GM23338 (cell line): ENCODE measurements around the gene TBX10. TPM values are rescaled to one million over a fixed set of nuclear protein-coding genes. Genes with fewer than 3 reads are reported as not detected.

ENCODE experiments used
- ATAC-seq: fragments of 200-7000 bp; cut with Tn5 transposase; 3 replicates; pipeline ENCODE4 v1.9.1; 2020
- DNase-seq: peaks from one replicate; pipeline ENCODE4 v3.0.0-alpha.2; 2015; ENCODE audit warnings: low spot score
- H2AFZ ChIP-seq: fragments of 200-600 bp; sonication (generic); 2 replicates; pipeline ENCODE4 v1.8.0; 2016; ENCODE audit warnings: antibody characterized with exemption, mild to moderate bottlenecking, moderate library complexity
- H3F3A ChIP-seq: fragments of 200-600 bp; sonication (generic); replicated peaks from 2 replicates; pipeline ENCODE4 v1.8.0; 2017; ENCODE audit warnings: antibody characterized with exemption, mixed run types, low read depth
- H3K27ac ChIP-seq: fragments of 200-600 bp; sonication (generic); 2 replicates; pipeline ENCODE4 v1.6.1; 2016; ENCODE audit warnings: low read depth
- H3K27me3 ChIP-seq: fragments of 200-600 bp; sonication (generic); 2 replicates; pipeline ENCODE4 v1.8.0; 2016; ENCODE audit warnings: mild to moderate bottlenecking, mixed run types, moderate library complexity; ENCODE audit not compliant: insufficient read depth
- H3K36me3 ChIP-seq: fragments of 200-600 bp; sonication (generic); 2 replicates; pipeline ENCODE4 v1.8.0; 2016; ENCODE audit warnings: mild to moderate bottlenecking; ENCODE audit not compliant: insufficient read depth
- H3K4me1 ChIP-seq: fragments of 200-600 bp; sonication (generic); 2 replicates; pipeline ENCODE4 v1.8.0; 2016; ENCODE audit warnings: mild to moderate bottlenecking, moderate library complexity; ENCODE audit not compliant: insufficient read depth
- H3K4me2 ChIP-seq: fragments of 200-600 bp; sonication (generic); 2 replicates; pipeline ENCODE4 v1.7.1; 2017; ENCODE audit warnings: mixed run types
- H3K4me3 ChIP-seq: fragments of 200-600 bp; sonication (generic); 2 replicates; pipeline ENCODE4 v1.6.1; 2016; ENCODE audit warnings: mixed run types
- H3K79me2 ChIP-seq: fragments of 200-600 bp; sonication (generic); replicated peaks from 2 replicates; pipeline ENCODE4 v1.8.0; 2017; ENCODE audit warnings: mild to moderate bottlenecking; ENCODE audit not compliant: insufficient read depth
- H3K9me2 ChIP-seq: fragments of 200-600 bp; sonication (generic); 2 replicates; pipeline ENCODE4 v1.8.0; 2017; ENCODE audit not compliant: insufficient read depth
- H4K20me1 ChIP-seq: fragments of 200-600 bp; sonication (generic); replicated peaks from 2 replicates; pipeline ENCODE4 v1.8.0; 2017; ENCODE audit warnings: mild to moderate bottlenecking; ENCODE audit not compliant: insufficient read depth
- H3K27ac Mint-ChIP-seq: 2 replicates; pipeline ENCODE4 v1.8.0; 2020; ENCODE audit warnings: inconsistent platforms, mild to moderate bottlenecking, moderate library complexity, mixed read lengths
- H3K27me3 Mint-ChIP-seq: 3 replicates; pipeline ENCODE4 v1.8.0; 2022; ENCODE audit warnings: low read depth, mild to moderate bottlenecking, moderate library complexity, mixed read lengths, inconsistent platforms; ENCODE audit not compliant: insufficient read depth, poor library complexity
- H3K36me3 Mint-ChIP-seq: 3 replicates; pipeline ENCODE4 v1.8.0; 2021; ENCODE audit warnings: low read depth, mild to moderate bottlenecking, inconsistent platforms, moderate library complexity, mixed read lengths
- H3K4me1 Mint-ChIP-seq: 3 replicates; pipeline ENCODE4 v1.8.0; 2020; ENCODE audit warnings: mild to moderate bottlenecking, inconsistent platforms, mixed read lengths
- H3K4me3 Mint-ChIP-seq: 3 replicates; pipeline ENCODE4 v1.8.0; 2021; ENCODE audit warnings: moderate library complexity, mild to moderate bottlenecking, inconsistent platforms, mixed read lengths
- H3K9me3 Mint-ChIP-seq: 3 replicates; pipeline ENCODE4 v1.8.0; 2020; ENCODE audit warnings: moderate library complexity, mild to moderate bottlenecking, inconsistent platforms, mixed read lengths
- CREB1 ChIP-seq: fragments of 250-450 bp; sonication (Bioruptor Pico); IDR thresholded peaks from 2 replicates; pipeline ENCODE4 v1.5.0; 2020; ENCODE audit warnings: low read depth, mild to moderate bottlenecking, moderate library complexity
- EZH2 ChIP-seq: fragments of 200-600 bp; sonication (generic); IDR thresholded peaks from one replicate; pipeline ENCODE4 v1.8.0; 2017; ENCODE audit warnings: antibody characterized with exemption, mild to moderate bottlenecking, low read depth; ENCODE audit not compliant: unreplicated experiment
- EZH2phosphoT487 ChIP-seq: fragments of 200-600 bp; sonication (generic); IDR thresholded peaks from one replicate; pipeline ENCODE4 v1.8.1; 2018; ENCODE audit warnings: antibody characterized with exemption; ENCODE audit not compliant: unreplicated experiment
- JUNB ChIP-seq: IDR thresholded peaks from one replicate; pipeline ENCODE4 v1.6.1; 2016; ENCODE audit warnings: antibody characterized with exemption; ENCODE audit not compliant: unreplicated experiment
- NANOG ChIP-seq: IDR thresholded peaks from 2 replicates; pipeline ENCODE4 v1.6.1; 2016; ENCODE audit warnings: antibody characterized with exemption, borderline replicate concordance
- POLR2AphosphoS5 ChIP-seq: IDR thresholded peaks from 2 replicates; pipeline ENCODE4 v1.6.1; 2016; ENCODE audit warnings: antibody characterized with exemption, low read depth
- STAT1 ChIP-seq: IDR thresholded peaks from one replicate; pipeline ENCODE4 v1.6.1; 2016; ENCODE audit warnings: antibody characterized with exemption; ENCODE audit not compliant: unreplicated experiment
- ZNF114 ChIP-seq: fragments of 250-450 bp; sonication (Bioruptor Pico); IDR thresholded peaks from 2 replicates; pipeline ENCODE4 v1.5.0; 2020; ENCODE audit warnings: mild to moderate bottlenecking, moderate library complexity
- ZNF331 ChIP-seq: fragments of 250-450 bp; sonication (Bioruptor Pico); IDR thresholded peaks from 2 replicates; pipeline ENCODE4 v1.5.0; 2020; ENCODE audit warnings: low read depth, mild to moderate bottlenecking, moderate library complexity
- polyA plus RNA-seq: library from polyadenylated mRNA; unstranded; fragments of >200 nt; fragmentation: Nextera tagmentation; extraction: Ambion mirVana; gene quantifications from 2 replicates; pipeline ENCODE4 v1.2.1, GENCODE V29; 2016
- total RNA-seq: library from RNA; depleted of rRNA; stranded (reverse); fragments of >200 nt; shearing (Covaris generic); gene quantifications from 2 replicates; pipeline ENCODE4 v1.2.3, GENCODE V29; 2014
- TF ChIP-seq, protein P1 (sequence below): fragments of 250-450 bp; sonication (Bioruptor Pico); IDR thresholded peaks from 2 replicates; pipeline ENCODE4 v1.5.0; 2020; ENCODE audit warnings: mild to moderate bottlenecking, moderate library complexity
- TF ChIP-seq, protein P2 (sequence below): IDR thresholded peaks from one replicate; pipeline ENCODE4 v1.6.1; 2018; ENCODE audit warnings: antibody characterized with exemption; ENCODE audit not compliant: unreplicated experiment
- TF ChIP-seq, protein P3 (sequence below): IDR thresholded peaks from 2 replicates; pipeline ENCODE4 v1.6.1; 2016; ENCODE audit warnings: antibody characterized with exemption
- TF ChIP-seq, protein P4 (sequence below), 2 experiments: fragments of 200-600 bp in 1 of 2; sonication (generic) in 1 of 2; conservative IDR thresholded peaks; 2 replicates each; pipeline versions ENCODE4 v1.5.1 to v1.6.1; 2016 to 2017; ENCODE audit warnings: antibody characterized with exemption in 2 of 2, low read depth in 2 of 2, mild to moderate bottlenecking in 2 of 2, moderate library complexity in 1 of 2

Gene TBX10
- total and polyA plus RNA-seq, 2 experiments from 2014 or later = 0.10 TPM; not detected in 1

DNA sequence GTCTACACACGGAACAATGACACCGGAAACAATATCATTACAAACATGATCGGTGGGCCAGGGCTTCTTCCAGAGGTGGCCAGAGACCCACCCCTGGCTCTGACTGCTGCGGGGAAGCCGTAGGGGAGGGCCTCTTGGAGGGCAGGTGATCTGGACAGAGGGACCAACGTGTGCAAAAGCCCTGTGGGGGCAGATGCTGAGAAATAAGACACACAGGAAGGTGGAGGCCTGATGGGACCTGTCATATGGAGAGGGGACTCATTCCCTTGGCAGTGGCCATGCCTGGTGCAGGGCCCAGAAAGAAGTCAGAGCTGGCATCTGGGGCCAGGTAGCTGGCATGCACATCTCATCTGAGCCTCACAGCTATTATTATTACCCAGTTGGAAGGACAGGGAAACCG lies 33.8 kb upstream of the TBX10 start:
- H3K4me1 ChIP-seq = no peaks in the 10 kb centered on the region
- no peaks in the 10 kb centered on the region for H3K27me3 ChIP-seq
- H3K4me3 ChIP-seq = no peak overlapping the region
- H4K20me1 ChIP-seq = no peaks in the 10 kb centered on the region
- Mint-ChIP-seq H3K4me1 (peaks cover 19% of the 10 kb centered on the region), H3K36me3 (no peaks in the 10 kb centered on the region), H3K27me3 (peaks cover 6% of the 10 kb centered on the region), H3K4me3 (no peak overlapping the region), H3K27ac (no peak overlapping the region), H3K9me3 (no peaks in the 10 kb centered on the region; the same call in 2 of the 3 replicates)
- H3K79me2 ChIP-seq = no peaks in the 10 kb centered on the region
- H3K27ac ChIP-seq = no peak overlapping the region
- H3K9me2 ChIP-seq = no peaks in the 10 kb centered on the region
- ATAC-seq = no peak
- H3F3A ChIP-seq = no peaks in the 10 kb centered on the region
- H3K36me3 ChIP-seq = no peaks in the 10 kb centered on the region
- H3K4me2 ChIP-seq = no peak overlapping the region
- no peak overlapping the region for H2AFZ ChIP-seq
- DNase-seq = no peak
- no peak for TF ChIP-seq CREB1 (CRISPR knock-in tag)
- TF ChIP-seq EZH2 = no peak
- TF ChIP-seq, protein P1, sequence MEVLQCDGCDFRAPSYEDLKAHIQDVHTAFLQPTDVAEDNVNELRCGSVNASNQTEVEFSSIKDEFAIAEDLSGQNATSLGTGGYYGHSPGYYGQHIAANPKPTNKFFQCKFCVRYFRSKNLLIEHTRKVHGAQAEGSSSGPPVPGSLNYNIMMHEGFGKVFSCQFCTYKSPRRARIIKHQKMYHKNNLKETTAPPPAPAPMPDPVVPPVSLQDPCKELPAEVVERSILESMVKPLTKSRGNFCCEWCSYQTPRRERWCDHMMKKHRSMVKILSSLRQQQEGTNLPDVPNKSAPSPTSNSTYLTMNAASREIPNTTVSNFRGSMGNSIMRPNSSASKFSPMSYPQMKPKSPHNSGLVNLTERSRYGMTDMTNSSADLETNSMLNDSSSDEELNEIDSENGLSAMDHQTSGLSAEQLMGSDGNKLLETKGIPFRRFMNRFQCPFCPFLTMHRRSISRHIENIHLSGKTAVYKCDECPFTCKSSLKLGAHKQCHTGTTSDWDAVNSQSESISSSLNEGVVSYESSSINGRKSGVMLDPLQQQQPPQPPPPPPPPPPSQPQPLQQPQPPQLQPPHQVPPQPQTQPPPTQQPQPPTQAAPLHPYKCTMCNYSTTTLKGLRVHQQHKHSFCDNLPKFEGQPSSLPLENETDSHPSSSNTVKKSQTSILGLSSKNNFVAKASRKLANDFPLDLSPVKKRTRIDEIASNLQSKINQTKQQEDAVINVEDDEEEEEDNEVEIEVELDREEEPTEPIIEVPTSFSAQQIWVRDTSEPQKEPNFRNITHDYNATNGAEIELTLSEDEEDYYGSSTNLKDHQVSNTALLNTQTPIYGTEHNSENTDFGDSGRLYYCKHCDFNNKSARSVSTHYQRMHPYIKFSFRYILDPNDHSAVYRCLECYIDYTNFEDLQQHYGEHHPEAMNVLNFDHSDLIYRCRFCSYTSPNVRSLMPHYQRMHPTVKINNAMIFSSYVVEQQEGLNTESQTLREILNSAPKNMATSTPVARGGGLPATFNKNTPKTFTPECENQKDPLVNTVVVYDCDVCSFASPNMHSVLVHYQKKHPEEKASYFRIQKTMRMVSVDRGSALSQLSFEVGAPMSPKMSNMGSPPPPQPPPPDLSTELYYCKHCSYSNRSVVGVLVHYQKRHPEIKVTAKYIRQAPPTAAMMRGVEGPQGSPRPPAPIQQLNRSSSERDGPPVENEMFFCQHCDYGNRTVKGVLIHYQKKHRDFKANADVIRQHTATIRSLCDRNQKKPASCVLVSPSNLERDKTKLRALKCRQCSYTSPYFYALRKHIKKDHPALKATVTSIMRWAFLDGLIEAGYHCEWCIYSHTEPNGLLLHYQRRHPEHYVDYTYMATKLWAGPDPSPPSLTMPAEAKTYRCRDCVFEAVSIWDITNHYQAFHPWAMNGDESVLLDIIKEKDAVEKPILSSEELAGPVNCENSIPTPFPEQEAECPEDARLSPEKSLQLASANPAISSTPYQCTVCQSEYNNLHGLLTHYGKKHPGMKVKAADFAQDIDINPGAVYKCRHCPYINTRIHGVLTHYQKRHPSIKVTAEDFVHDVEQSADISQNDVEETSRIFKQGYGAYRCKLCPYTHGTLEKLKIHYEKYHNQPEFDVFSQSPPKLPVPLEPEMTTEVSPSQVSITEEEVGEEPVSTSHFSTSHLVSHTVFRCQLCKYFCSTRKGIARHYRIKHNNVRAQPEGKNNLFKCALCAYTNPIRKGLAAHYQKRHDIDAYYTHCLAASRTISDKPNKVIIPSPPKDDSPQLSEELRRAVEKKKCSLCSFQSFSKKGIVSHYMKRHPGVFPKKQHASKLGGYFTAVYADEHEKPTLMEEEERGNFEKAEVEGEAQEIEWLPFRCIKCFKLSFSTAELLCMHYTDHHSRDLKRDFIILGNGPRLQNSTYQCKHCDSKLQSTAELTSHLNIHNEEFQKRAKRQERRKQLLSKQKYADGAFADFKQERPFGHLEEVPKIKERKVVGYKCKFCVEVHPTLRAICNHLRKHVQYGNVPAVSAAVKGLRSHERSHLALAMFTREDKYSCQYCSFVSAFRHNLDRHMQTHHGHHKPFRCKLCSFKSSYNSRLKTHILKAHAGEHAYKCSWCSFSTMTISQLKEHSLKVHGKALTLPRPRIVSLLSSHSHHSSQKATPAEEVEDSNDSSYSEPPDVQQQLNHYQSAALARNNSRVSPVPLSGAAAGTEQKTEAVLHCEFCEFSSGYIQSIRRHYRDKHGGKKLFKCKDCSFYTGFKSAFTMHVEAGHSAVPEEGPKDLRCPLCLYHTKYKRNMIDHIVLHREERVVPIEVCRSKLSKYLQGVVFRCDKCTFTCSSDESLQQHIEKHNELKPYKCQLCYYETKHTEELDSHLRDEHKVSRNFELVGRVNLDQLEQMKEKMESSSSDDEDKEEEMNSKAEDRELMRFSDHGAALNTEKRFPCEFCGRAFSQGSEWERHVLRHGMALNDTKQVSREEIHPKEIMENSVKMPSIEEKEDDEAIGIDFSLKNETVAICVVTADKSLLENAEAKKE = no peak
- TF ChIP-seq NANOG = no peak
- no peak for TF ChIP-seq ZNF331
- TF ChIP-seq, protein P2, sequence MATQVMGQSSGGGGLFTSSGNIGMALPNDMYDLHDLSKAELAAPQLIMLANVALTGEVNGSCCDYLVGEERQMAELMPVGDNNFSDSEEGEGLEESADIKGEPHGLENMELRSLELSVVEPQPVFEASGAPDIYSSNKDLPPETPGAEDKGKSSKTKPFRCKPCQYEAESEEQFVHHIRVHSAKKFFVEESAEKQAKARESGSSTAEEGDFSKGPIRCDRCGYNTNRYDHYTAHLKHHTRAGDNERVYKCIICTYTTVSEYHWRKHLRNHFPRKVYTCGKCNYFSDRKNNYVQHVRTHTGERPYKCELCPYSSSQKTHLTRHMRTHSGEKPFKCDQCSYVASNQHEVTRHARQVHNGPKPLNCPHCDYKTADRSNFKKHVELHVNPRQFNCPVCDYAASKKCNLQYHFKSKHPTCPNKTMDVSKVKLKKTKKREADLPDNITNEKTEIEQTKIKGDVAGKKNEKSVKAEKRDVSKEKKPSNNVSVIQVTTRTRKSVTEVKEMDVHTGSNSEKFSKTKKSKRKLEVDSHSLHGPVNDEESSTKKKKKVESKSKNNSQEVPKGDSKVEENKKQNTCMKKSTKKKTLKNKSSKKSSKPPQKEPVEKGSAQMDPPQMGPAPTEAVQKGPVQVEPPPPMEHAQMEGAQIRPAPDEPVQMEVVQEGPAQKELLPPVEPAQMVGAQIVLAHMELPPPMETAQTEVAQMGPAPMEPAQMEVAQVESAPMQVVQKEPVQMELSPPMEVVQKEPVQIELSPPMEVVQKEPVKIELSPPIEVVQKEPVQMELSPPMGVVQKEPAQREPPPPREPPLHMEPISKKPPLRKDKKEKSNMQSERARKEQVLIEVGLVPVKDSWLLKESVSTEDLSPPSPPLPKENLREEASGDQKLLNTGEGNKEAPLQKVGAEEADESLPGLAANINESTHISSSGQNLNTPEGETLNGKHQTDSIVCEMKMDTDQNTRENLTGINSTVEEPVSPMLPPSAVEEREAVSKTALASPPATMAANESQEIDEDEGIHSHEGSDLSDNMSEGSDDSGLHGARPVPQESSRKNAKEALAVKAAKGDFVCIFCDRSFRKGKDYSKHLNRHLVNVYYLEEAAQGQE = no peak
- TF ChIP-seq ZNF114 (CRISPR knock-in tag) = no peak
- no peak for TF ChIP-seq EZH2phosphoT487
- no peak for TF ChIP-seq POLR2AphosphoS5
- no peak for TF ChIP-seq STAT1
- no peak for TF ChIP-seq JUNB
- TF ChIP-seq, protein P3, sequence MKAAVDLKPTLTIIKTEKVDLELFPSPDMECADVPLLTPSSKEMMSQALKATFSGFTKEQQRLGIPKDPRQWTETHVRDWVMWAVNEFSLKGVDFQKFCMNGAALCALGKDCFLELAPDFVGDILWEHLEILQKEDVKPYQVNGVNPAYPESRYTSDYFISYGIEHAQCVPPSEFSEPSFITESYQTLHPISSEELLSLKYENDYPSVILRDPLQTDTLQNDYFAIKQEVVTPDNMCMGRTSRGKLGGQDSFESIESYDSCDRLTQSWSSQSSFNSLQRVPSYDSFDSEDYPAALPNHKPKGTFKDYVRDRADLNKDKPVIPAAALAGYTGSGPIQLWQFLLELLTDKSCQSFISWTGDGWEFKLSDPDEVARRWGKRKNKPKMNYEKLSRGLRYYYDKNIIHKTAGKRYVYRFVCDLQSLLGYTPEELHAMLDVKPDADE = no peak
- TF ChIP-seq, protein P4, sequence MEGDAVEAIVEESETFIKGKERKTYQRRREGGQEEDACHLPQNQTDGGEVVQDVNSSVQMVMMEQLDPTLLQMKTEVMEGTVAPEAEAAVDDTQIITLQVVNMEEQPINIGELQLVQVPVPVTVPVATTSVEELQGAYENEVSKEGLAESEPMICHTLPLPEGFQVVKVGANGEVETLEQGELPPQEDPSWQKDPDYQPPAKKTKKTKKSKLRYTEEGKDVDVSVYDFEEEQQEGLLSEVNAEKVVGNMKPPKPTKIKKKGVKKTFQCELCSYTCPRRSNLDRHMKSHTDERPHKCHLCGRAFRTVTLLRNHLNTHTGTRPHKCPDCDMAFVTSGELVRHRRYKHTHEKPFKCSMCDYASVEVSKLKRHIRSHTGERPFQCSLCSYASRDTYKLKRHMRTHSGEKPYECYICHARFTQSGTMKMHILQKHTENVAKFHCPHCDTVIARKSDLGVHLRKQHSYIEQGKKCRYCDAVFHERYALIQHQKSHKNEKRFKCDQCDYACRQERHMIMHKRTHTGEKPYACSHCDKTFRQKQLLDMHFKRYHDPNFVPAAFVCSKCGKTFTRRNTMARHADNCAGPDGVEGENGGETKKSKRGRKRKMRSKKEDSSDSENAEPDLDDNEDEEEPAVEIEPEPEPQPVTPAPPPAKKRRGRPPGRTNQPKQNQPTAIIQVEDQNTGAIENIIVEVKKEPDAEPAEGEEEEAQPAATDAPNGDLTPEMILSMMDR (conservative IDR thresholded peaks at IDR 0.05; ENCODE audit: low read depth in 2 of 2) = no peak
